HG02981 (cell line): Measurements from ENCODE around the gene NOTCH3.

Source experiments
- ATAC-seq: cut with Tn5 transposase; IDR thresholded peaks from one replicate; pipeline ENCODE4 v1.9.1; 2021; ENCODE audit warnings: mild to moderate bottlenecking, moderate library complexity; ENCODE audit not compliant: unreplicated experiment

NOTCH3 gene

GRCh38 chr19:15170345-15170744, 30.4 kb downstream of the NOTCH3 start:
- ATAC-seq: no peak

- no peak for ATAC-seq
These were observed 31.1 kb downstream of the NOTCH3 start for GRCh38 chr19:15169541-15170285.

- no peak for ATAC-seq
These were observed 34.1 kb downstream of the NOTCH3 start for GRCh38 chr19:15166700-15167099.

GRCh38 chr19:15161028-15161984, 39.5 kb downstream of the NOTCH3 start:
- ATAC-seq: no peak

GRCh38 chr19:15159251-15159650, 41.5 kb downstream of the NOTCH3 start:
- no peak for ATAC-seq

- no peak for ATAC-seq
These were observed 44.4 kb downstream of the NOTCH3 start for GRCh38 chr19:15156391-15156790.

- no peak for ATAC-seq
These were observed 45.5 kb downstream of the NOTCH3 start for GRCh38 chr19:15155296-15155695.

GRCh38 chr19:15154002-15154612, 46.7 kb downstream of the NOTCH3 start:
- no peak for ATAC-seq

GRCh38 chr19:15149737-15150136, 51.1 kb downstream of the NOTCH3 start:
- ATAC-seq: no peak

- ATAC-seq: no peak
These were observed 53.7 kb downstream of the NOTCH3 start for GRCh38 chr19:15147090-15147489.

GRCh38 chr19:15144046-15144646, 56.6 kb downstream of the NOTCH3 start:
- ATAC-seq: no peak

- no peak for ATAC-seq
These were observed 58.5 kb downstream of the NOTCH3 start for GRCh38 chr19:15142313-15142712.

- ATAC-seq: no peak
These were observed 59.7 kb downstream of the NOTCH3 start for GRCh38 chr19:15141143-15141542.

GRCh38 chr19:15138427-15138826, 62.4 kb downstream of the NOTCH3 start:
- no peak for ATAC-seq

- no peak for ATAC-seq
These were observed 63.0 kb downstream of the NOTCH3 start for GRCh38 chr19:15137777-15138176.

- ATAC-seq: no peak
These were observed 64.4 kb downstream of the NOTCH3 start for GRCh38 chr19:15136234-15136954.

GRCh38 chr19:15129856-15130585, 70.8 kb downstream of the NOTCH3 start:
- ATAC-seq: no peak

- ATAC-seq: no peak
These were observed 72.5 kb downstream of the NOTCH3 start for GRCh38 chr19:15128162-15128770.

- ATAC-seq: no peak
These were observed 74.5 kb downstream of the NOTCH3 start for GRCh38 chr19:15126131-15126910.
